Stimulated activated CD4-positive, alpha-beta T cell treated with anti-CD3 and anti-CD28 coated beads, Interleukin-12 subunit alpha, Interleukin-12 subunit beta, amount 100 ng/mL, for 4 hours (primary cell): ENCODE results near the gene SEL1L3.
"Not testable (repeated sequence)": the region's sequence is repeated elsewhere in the genome, so short reads cannot be mapped to it uniquely, and the experiment has no call there.

Experiments used
- DNase-seq: peaks from one replicate; pipeline ENCODE4 v3.0.0-alpha.2; 2020

Gene SEL1L3

DNA sequence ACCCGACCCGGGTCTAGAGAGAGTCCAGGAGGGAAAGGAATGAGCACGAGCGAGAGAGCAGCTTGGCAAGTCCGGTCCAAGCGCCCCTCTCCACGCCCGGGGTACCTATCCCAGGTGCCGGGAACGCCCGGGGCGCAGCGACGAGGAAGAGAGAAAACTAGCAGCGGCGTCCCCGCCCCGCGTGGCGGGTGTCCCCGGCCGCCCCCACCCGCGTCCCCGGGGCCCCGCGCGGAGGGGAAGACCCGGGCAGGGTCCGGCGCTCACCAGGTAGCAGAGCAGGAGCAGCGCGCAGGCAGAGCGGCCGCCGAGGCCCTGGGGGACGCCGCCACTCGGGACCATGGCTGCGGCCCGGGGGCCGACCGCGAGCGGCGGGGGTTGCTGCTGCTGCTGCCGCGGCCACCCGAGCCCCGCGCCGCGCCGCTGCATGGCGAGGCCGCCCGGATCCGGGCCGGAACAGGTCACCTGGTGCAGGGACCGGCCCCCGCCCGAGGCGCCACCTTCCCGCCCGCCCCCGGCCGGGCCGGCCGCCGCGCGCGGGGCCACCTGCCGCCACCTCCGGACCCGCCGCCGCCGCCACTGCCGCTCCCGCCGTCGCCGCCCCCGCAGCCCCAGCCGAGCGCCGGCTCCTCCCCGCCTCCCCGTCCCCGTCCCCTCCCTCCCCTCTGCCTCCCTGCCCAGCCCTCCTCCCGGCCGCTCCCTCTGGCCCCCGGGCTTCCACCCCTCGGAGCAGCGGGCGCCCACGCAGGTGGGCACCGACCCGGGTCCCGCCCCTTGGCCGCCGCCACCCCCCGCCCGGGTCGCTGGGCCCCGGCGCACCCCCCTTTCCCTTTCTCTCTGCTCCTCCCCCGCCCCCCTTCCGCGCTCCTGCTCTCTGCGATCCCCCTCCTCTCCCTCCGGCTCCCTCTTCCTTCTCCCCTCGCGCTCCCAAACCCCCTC is at the start of gene SEL1L3:
Gene SEL1L3, minus strand, starts transcription at position 578 of the 936 bp plus-strand sequence. Its CDS starts 152 bp downstream, at position 426.
- DNase-seq = peak; percentile 61

DNA sequence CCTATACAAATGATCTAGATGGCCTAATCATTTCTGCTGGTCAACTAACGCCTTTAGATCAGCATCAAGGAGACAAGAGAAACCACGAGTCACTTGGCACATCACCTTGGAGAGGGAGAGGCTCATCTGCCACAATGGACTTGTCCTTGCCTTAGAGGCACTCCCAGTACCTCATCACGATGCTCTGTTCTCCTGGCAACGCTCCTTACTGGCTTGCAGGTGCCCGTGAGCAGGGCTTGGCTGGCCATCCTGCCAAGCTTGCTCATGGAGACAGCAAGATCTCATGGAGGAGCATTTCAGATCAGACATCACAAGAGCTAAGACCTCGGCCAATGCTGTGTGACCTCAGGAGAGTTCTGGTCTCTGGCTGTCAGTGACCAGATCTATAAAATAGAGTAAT is 48.6 kb upstream of the SEL1L3 start:
- DNase-seq = no peak

DNA sequence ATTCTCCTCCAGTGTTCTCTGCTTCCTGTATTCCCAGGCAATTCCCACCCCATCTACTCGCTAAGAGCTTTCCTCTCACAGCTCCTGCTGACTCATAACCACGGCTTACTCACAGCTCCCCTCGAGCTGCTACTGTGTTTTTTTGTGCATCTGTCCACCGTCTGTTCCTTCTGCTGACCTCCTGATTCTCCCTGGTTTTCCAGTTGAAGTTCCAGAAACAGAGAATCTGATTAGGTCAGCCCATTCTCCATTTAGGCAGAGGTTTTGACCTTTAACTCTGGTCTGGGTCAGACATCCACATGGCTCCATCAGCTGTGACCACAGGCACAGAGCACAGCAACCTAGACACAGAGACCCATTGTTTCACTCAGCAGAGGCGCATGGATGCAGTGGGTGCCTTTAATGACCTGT is 45.7 kb upstream of the SEL1L3 start:
- DNase-seq = no peak

DNA sequence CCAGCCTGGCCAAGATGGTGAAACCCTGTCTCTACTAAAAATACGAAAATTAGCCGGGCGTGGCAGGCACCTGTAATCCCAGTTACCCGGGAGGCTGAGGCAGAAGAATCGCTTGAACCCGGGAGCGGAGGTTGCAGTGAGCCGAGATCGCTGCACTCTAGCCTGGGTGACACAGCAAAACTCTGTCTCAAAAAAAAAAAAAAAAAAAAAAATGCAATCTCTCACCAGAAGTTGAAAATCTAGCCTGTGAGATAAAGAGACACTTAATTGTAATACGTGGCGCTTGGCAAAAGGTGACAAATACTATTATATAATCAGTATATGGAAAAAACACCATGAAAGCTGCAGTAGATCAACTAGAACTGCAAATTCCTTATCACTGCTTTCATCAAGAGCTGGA is 43.3 kb upstream of the SEL1L3 start:
- not testable (repeated sequence) for DNase-seq

DNA sequence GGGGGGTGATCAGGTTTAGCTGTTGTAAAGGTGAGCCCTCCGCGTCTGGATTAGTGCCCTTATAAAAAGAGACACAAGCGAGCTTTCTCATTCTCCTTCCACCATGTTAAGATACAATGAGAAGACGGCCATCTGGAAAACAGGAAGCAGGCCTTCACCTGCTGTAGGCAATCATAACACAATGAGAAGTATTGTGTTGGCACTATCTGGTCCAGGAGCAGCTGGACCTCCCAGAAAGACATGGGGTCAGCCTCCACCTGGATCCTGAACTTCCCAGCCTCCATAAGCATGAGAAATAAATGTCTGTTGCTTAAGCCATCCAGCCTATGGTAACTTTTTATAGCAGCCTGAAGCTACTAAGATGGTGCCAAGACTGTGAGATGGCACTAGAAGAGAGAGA is 42.6 kb upstream of the SEL1L3 start:
- DNase-seq = no peak

DNA sequence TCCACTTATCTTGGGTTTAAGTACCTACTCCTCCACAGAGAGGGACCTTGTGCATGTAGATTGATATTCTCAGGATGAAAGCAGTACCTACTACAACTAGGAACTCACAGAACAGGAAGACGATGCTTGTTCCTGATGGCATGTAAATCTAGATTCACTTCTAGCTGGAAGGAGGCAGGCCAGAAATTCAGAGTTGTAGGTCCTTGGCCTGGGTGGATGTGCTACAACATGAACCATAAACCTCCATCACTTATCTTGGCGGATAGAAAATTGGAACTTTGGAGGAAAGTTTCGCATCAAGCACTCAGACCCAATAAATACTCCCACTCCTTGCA is 41.9 kb upstream of the SEL1L3 start:
- DNase-seq = no peak

DNA sequence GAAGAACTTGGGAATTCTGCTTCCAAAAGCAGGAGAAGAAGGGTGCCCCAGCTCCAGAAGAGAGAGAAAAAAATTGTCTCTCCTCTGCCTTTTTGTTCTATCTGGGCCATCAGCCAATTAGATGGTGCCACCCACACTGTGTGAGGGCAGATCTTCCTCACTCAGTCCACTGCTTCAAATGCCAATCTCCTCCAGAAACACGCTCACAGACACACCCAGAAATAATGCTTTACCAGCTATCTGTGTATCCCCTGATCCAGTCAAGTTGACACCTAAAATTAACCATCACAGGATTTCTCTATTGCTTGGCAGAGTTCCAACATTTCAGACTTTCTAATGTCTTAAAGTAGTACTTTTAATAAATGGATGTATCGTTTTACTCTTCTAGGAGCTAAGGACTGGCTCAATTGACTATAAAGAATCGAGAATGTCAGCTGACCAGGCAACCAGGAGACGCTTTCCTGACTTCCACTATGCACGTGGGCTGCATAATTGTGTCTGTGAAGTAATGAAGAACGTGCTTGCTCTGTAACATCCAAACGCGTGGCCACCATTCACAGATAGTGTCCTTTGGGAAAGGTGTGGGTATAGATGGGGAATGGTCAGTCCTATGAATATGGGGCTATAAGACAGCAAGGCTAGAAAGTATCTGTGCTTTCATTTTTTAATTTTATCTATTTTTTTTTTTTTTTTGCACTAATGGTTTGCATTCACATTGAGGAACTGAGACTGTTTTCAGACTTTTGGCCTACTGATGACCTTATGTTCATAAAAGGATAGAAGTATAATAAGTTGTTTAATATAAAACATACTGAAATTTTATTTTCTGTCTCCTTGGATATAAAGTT is 41.3 kb upstream of the SEL1L3 start:
- DNase-seq = no peak

DNA sequence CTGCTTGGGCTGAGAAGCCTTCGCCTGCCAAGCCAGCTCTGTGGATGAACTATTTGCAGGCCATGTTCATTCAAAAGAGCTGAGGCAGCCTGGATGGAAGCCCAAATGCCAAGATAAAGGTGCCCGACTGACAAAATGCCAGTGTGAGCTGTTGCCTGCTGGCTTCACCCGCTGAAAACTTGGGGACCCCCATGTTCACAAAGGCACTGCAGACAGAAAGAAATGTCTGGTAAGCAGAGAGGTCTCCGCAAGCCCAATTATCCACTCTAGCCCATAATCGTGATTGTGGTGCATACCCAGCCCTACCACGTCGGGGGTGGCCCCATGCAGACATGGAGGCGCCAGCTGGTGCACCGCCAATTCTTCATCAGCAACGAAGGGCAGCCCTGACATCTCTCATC is 38.2 kb upstream of the SEL1L3 start:
- no peak for DNase-seq

DNA sequence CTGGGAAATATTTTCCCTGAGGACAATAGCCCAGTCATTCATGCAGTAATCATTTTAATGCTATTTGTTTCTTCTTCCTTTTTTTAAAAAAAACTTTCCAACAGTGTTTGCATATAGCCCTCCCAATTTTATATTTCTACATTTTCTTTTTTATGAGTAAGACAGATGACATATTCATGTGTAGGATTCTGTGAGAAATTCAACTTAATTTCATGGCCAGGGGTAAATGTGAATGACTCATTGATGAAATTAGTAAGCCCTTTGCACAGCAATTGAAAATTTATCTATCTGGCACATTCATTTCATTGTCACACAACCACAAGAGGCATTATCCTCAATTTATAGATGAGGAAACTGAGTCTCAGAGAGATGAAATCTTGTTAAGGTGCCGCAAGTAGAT is 37.5 kb upstream of the SEL1L3 start:
- DNase-seq = no peak

DNA sequence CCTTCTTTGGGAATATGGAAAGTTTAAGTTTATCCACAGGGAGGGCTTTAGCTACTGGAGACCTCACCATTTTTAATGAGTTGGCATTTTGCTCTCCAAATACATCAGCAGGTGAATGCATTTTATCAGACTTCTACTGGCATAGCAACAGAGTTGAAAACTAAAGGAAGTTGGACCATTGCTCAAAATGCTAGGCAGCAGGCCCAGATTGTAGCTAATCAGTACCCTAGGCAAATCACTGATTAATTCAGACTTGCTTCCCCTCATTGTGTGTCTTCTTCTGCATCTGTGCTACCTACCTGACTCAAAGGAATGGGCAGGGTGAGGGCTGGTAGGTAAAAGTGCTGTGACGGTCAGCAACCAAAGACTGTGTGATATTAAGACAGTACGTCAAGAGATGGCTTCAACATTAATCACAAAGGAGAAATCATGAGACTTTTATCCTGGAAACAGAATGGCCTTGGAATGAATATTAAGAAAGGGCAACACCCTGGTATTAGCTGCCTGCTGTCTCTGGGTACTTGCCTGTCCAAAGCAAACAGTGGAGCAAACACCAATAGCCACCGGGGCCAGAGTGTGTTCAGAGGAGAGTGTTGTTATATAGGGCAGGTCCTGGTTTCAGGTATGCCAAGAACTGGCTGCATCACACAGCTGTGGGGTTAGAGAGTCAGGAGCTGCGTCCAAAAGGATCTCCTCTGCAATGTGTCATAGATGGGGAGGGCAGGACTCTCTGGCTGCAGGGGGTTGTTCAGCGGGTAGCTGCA is 34.2 kb upstream of the SEL1L3 start:
- no peak for DNase-seq

DNA sequence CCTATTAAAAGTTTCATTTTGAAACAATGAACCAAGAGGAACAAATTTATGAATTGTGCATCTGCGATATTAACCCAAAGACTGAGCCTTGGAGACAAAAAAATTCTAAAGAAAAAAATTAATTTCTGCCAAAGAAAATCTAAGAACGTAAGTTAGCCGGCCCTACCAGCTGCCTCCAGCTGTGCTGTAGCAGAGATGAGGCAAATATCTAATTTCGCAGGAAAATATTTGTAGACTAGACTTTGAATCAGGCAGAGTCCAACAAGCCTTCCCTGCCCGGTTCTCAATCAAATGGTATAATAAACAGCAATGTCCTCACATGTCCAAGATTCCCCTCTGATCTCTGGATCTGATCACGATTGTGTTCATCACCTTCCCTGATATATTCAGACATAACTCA is 30.0 kb upstream of the SEL1L3 start:
- DNase-seq = no peak

DNA sequence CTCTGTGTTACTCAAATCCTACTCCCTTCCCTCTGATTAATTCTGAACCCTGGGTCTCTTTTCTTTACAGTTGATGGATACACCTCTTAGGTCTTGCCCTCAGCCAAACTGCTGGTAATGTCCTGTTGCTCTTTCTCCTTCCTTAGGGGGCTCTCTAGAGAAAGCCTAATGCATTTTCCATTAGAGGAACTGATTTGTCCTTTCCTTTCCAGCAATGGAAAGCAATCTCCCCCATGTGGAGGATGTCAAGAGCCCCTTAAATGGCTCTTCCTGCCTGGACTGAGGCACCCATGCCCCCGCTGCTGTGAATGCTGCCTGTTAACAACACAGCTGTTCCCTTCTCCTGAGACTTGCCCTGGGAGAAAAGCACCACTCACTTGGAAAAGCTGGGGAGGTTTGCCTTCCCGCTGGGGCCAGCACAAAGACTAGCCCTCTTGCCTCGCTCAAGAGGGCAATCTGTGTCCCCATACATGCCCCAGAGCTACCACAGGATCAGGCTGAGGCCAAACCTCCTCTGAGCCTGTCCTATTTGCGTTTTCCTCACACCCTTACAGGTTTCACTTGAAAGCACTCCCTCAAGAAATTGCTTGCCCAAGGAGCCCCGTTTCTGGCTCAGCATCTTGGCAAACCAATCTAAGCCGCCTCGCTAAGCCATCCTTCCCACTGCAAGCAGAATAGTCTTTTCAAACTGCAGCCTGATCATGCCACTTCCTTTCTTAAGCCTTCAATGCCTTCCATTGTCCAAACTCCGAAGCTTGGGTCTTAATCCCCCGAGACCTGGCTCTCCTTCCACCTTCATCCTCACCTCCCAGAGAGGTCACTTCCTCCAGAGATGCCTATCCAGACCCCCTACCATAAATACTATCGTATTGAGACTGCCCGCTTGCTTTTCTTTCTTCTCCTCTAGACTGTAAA is 28.0 kb upstream of the SEL1L3 start:
- no peak for DNase-seq

DNA sequence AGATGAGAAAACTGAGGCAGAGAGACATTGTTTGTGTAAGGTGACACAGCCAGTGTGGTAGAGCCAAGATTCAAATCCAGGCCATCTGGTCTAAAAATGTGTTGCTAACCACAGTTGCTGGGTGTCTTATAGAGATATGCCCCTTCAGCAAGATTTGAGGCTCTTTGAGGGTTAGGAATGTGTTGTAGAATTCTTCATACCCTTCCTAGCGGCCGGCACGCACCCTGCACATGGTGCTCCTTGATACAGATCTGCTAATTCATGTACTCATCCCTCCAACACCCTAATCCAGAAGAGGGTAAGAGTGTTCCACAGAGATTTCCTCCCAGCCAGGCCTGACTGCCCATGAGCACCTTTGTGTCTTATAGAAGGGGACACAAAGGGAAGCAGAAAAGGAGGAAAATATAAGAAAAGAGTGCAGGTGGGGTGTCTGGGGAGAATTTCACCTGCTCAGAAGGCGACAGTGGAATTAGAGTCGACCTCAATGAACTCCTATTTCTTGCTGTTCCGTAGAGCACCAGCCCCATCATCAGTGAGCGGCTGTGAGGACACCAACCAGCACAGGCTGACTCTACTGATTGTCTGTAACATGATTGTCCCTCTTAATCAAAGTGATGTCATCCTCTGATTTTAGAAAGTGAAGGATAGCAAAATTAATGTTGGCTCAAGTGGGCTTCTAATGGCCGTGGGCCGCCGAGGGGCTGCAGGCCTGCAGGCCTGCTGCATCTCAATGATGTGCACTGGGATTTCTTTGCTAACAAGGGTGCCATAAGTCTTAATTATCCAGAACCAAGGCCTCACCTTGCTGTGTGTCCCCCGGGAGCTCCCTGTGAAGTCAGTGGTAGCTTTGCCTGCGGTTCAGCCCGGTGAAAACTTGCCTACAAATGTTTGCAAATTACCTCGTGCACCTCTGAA is 27.1 kb upstream of the SEL1L3 start:
- DNase-seq = no peak

DNA sequence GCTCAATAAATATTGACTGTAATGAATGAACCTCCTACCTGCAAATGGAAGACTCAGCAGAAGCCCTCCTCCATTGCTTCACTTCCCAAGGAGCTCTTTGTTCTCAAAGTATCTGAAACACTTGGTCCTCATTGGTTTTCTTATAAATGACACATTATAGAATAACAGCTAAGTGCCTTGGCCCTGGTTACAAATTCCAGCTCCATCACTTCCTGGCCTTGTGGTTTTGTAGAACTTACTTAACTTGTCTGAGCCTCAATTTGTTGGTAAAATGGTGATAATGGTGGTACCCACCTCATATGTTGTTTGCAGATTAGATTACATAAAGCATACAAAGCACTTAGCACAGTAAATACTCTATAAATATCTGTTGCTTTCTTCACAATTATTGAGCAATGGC is 26.0 kb upstream of the SEL1L3 start:
- no peak for DNase-seq

DNA sequence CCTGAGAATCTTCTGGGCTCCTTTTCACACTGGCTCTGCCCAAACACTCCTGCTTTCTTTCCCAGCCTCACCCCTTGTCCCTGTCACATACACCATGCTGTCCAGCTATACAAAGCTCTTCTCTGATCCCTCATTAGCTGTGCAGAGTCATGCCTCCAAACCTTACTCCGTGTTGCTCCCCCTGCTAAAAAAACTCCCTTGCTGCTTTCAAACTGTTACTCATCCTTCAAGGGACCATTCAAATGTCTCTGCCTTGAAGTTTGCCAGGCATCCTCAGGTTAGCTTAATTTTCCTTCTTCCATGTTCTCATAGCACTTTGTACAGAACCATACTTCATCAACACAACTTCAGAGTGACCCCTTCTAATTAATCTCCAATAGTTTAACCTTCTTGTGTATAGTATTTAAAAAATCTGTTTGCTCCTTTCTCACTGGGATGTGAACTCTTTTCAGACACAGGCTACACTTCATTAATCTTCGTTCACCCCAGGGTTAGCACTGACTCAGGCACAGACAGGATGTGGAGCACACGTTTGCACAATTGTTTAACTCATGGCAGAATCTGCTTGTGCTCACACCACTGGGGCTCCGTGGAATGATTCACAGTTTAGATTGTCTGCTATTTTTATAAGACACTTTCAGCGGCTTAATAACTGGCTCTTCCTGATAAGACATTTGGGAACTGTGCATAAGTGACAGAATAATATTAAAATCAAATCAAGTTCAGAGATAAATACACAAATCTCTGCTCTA is 21.4 kb upstream of the SEL1L3 start:
- DNase-seq = no peak

DNA sequence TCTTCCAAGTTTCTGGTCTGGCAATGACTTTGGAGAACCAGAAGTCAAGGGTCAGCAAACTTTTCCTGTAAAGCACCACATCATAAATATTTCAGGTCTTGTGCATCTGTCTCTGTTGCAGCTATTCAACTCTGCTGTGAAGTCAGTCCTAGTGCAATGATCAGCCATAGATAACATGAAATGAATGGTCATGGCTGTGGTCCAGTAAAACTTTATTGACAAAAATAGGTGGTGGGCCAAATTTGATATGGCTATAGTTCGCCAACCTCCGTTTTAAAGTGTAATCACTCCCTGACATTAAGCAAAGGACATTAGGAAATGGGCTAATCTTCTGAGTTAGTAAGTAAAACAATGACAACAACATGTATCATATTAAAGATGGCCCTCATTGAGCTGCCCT is 20.8 kb upstream of the SEL1L3 start:
- no peak for DNase-seq

DNA sequence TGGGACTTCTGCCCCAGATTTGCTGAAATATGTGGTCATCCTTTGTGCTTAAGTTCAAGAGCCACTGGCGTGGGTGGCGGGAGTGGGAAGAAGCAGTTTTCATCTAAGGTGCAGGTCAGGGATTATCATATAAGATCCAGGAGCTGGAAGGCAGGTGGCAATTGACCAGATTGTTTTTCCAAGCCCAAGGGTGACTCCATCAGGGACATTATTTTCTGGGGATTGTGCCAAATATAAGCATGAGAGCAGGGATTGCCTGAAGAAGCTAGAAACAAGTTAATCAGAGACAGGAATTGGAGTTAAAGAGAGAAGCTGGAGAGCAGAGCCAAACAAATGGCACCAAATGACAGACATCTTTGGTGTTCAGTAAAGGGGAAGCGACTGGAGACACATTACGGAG is 19.4 kb upstream of the SEL1L3 start:
- DNase-seq = no peak

DNA sequence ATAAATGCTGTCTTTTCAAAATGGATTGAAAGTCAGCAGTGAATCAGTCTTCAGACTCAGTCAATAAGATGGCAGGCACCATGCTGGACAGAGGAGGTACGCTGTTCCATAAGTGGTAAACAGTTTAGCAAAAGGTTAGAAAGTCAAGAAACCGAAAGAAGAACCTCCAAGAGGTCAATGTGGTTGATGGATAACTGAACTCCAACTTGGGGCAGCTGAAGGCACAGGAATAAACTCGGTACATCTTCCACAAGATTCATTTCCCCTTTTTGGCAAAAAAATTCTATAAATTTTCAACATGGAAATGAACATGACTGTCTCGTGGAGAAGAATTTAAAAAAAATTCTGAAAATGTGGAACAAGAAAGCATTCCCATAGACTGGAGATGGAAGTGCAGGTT is 18.4 kb upstream of the SEL1L3 start:
- DNase-seq = no peak

DNA sequence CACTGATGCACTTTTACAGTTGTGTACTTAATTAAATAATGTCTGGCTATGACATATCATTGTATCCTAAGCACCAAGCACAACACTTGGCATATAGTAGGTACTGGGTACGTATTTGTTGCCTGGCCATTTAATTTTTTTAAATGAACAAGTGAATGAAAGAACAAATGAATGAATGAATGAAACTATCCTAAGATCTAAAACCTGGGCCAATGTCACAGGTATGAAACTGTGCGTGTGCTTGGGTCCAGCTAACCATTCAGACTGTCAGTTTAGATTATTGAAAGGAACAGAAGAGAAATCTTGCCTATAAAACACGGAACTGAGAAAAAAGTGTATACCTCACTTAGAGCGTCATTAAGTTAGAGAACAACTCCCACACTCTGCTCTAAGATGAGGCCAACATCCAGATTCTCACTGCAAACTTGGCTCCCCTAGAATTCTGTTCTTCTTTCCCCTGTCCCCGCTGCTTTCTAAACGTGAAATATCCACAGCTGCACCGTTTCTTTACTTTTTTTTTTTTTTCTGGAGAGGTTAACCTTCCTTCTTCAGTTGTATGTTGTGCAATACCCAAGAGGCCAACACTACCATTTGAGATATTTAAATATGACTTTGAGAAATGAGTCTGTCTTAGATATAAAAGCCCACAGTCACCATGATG is 17.3 kb upstream of the SEL1L3 start:
- DNase-seq = no peak

DNA sequence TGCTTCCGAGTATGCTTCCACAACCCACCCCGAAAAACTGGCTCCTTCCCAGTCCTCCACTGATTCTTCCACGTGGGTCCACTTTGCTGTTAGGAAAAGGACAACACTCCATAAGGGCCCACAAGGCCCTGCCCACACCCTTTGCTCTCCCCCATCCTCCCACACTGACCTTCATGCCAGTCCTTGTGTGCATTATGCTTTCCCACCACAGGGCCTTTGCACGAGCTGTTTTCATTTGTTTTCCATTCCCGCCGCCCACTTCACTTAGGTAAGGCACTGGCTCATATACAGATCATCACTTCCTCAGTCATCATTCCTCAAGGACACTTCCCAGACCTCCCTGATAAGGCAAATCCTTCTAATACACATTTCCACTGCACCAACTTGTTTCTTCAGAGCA is 16.8 kb upstream of the SEL1L3 start:
- DNase-seq = no peak
